Suprapubic skin (tissue), 4 donors: ENCODE results near the gene SIKE1.

ENCODE experiments used
- CTCF ChIP-seq, 2 donors: fragments of 200-600 bp in 1 of 2; fragments of 450-650 bp in 1 of 2; sonication (generic) in 1 of 2; IDR thresholded peaks; one replicate each; pipeline ENCODE4 v1.5.1; 2016 to 2019; ENCODE audit warnings: antibody characterized with exemption in 2 of 2, mild to moderate bottlenecking in 1 of 2, moderate library complexity in 1 of 2
- EP300 ChIP-seq: sonication (generic); formaldehyde crosslinking; IDR thresholded peaks from one replicate; pipeline ENCODE4 v1.6.1; 2017; ENCODE audit warnings: antibody characterized with exemption
- POLR2A ChIP-seq, 2 donors: fragments of 450-650 bp; IDR thresholded peaks; one replicate each; pipeline ENCODE4 v1.6.1; 2017; ENCODE audit warnings: antibody characterized with exemption in 2 of 2, mild to moderate bottlenecking in 2 of 2, moderate library complexity in 2 of 2
- POLR2AphosphoS5 ChIP-seq, 3 donors: sonication (generic); formaldehyde crosslinking; IDR thresholded peaks; one replicate each; pipeline ENCODE4 v1.6.1; 2017; ENCODE audit warnings: antibody characterized with exemption in 3 of 3

- no peak for TF ChIP-seq CTCF (IDR thresholded peaks at IDR 0.05)
- TF ChIP-seq POLR2A (IDR thresholded peaks at IDR 0.05) = no peak
- no peak for TF ChIP-seq POLR2AphosphoS5 (IDR thresholded peaks at IDR 0.05)
- no peak for TF ChIP-seq EP300
Measured at GRCh38 chr1:114819869-114820268, 39.4 kb upstream of the SIKE1 start.
